DND-41 (cell line): ENCODE measurements around the gene TAGAP.

Source experiments
- ATAC-seq: fragments of 200-7000 bp; cut with Tn5 transposase; 3 replicates; pipeline ENCODE4 v1.9.1; 2021; ENCODE audit warnings: low read depth; ENCODE audit not compliant: insufficient read depth
- DNase-seq: peaks from one replicate; pipeline ENCODE4 v3.0.0-alpha.2; 2020
- H2AFZ ChIP-seq: 2 replicates; pipeline ENCODE4 v1.6.0; 2012; ENCODE audit warnings: low read depth, low read length
- H3K27ac ChIP-seq: 2 replicates; pipeline ENCODE4 v1.5.1; 2012; ENCODE audit warnings: low read length, inconsistent platforms
- H3K27me3 ChIP-seq: fragments of 200-600 bp; sonication (generic); 2 replicates; pipeline ENCODE4 v1.6.0; 2012; ENCODE audit warnings: low read length, mild to moderate bottlenecking, inconsistent platforms; ENCODE audit not compliant: insufficient read depth, poor library complexity
- H3K36me3 ChIP-seq: 2 replicates; pipeline ENCODE4 v1.5.1; 2012; ENCODE audit warnings: low read length, inconsistent platforms; ENCODE audit not compliant: insufficient read depth
- H3K4me1 ChIP-seq: 2 replicates; pipeline ENCODE4 v1.5.1; 2012; ENCODE audit warnings: mild to moderate bottlenecking, low read length; ENCODE audit not compliant: insufficient read depth
- H3K4me2 ChIP-seq: 2 replicates; pipeline ENCODE4 v1.6.0; 2012; ENCODE audit warnings: mild to moderate bottlenecking, moderate library complexity, low read length, inconsistent platforms; ENCODE audit not compliant: insufficient read depth
- H3K4me3 ChIP-seq, 2 experiments: fragments of 200-600 bp in 1 of 2; shearing (Covaris generic) in 1 of 2; 2 replicates each; pipeline ENCODE4 v1.5.1; 2012 to 2016; ENCODE audit warnings: inconsistent platforms in 2 of 2, low read length in 2 of 2, mild to moderate bottlenecking in 2 of 2, low read depth in 1 of 2, moderate library complexity in 1 of 2
- H3K79me2 ChIP-seq: 2 replicates; pipeline ENCODE4 v1.6.0; 2012; ENCODE audit warnings: low read length, inconsistent platforms; ENCODE audit not compliant: insufficient read depth
- H3K9ac ChIP-seq: 2 replicates; pipeline ENCODE4 v1.6.0; 2012; ENCODE audit warnings: low read depth, mild to moderate bottlenecking, inconsistent platforms, low read length, moderate library complexity
- H3K9me3 ChIP-seq: 2 replicates; pipeline ENCODE4 v1.5.1; 2012; ENCODE audit warnings: low read length, moderate library complexity, mild to moderate bottlenecking, inconsistent platforms; ENCODE audit not compliant: insufficient read depth, severe bottlenecking
- H4K20me1 ChIP-seq: 2 replicates; pipeline ENCODE4 v1.6.0; 2012; ENCODE audit warnings: low read length; ENCODE audit not compliant: insufficient read depth
- EZH2 ChIP-seq: IDR thresholded peaks from 3 replicates; pipeline ENCODE4 v1.6.1; 2012; ENCODE audit warnings: borderline replicate concordance, low read depth, mild to moderate bottlenecking, moderate library complexity, low read length, inconsistent platforms; ENCODE audit not compliant: severe bottlenecking
- TF ChIP-seq, protein P1 (sequence below): IDR thresholded peaks from 2 replicates; pipeline ENCODE4 v1.5.1; 2012; ENCODE audit warnings: borderline replicate concordance, low read length, moderate library complexity, mild to moderate bottlenecking; ENCODE audit not compliant: poor library complexity, severe bottlenecking; ENCODE audit errors: extremely low read depth

The TAGAP gene

DNA sequence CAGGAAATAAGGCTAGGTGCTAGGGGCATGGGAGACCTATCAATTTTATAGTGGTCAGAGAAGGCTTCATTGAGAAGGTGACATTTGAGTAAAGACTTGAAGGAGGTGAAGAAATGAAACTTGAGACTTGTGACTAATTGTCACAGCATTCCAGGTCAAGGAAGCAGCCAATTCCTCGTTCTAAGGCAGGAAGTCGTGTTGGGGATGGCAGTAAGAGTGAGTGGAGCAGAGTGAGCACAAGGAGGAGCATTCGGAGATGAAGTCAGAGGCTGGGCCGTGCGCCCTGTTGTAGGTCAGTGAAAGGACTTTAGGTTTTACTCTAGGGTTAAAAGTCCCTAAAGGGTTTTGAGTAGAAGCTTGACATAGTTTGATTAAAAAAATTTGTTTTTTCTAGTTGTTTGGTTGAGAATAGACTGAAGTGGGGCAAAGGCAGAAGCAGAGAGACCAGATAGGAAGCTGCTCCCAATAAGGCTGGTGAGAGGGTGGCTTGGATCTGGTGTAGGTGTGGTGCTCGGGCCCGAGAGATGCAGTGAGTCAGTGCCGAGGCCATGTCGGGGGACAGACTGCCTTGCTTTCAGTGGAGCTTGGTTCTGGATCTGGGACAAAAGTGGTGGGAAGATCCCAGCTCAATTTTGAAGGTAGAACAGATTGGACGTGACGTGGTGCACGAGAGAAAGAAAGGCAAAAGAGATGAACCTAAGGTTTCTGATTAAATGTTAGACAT is 42.2 kb downstream of the TAGAP start:
- no peak for TF ChIP-seq EZH2
- TF ChIP-seq, protein P1, sequence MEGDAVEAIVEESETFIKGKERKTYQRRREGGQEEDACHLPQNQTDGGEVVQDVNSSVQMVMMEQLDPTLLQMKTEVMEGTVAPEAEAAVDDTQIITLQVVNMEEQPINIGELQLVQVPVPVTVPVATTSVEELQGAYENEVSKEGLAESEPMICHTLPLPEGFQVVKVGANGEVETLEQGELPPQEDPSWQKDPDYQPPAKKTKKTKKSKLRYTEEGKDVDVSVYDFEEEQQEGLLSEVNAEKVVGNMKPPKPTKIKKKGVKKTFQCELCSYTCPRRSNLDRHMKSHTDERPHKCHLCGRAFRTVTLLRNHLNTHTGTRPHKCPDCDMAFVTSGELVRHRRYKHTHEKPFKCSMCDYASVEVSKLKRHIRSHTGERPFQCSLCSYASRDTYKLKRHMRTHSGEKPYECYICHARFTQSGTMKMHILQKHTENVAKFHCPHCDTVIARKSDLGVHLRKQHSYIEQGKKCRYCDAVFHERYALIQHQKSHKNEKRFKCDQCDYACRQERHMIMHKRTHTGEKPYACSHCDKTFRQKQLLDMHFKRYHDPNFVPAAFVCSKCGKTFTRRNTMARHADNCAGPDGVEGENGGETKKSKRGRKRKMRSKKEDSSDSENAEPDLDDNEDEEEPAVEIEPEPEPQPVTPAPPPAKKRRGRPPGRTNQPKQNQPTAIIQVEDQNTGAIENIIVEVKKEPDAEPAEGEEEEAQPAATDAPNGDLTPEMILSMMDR, result no peak
- no peak overlapping the region for H3K4me2 ChIP-seq
- ATAC-seq (no peak), DNase-seq (no peak)
- H3K27ac ChIP-seq, result no peak overlapping the region
- H3K27me3 ChIP-seq, result no peaks in the 10 kb centered on the region
- H2AFZ ChIP-seq, result no peak overlapping the region
- H3K9me3 ChIP-seq, result no peaks in the 10 kb centered on the region
- no peaks in the 10 kb centered on the region for H4K20me1 ChIP-seq
- H3K9ac ChIP-seq, result no peak overlapping the region
- H3K36me3 ChIP-seq, result no peaks in the 10 kb centered on the region
- 0 out of 2 replicates have a peak, but pooled peaks cover 4% of the 10 kb centered on the region for H3K79me2 ChIP-seq
- H3K4me1 ChIP-seq, result peaks cover 24% of the 10 kb centered on the region
- H3K4me3 ChIP-seq, result no peak overlapping the region

DNA sequence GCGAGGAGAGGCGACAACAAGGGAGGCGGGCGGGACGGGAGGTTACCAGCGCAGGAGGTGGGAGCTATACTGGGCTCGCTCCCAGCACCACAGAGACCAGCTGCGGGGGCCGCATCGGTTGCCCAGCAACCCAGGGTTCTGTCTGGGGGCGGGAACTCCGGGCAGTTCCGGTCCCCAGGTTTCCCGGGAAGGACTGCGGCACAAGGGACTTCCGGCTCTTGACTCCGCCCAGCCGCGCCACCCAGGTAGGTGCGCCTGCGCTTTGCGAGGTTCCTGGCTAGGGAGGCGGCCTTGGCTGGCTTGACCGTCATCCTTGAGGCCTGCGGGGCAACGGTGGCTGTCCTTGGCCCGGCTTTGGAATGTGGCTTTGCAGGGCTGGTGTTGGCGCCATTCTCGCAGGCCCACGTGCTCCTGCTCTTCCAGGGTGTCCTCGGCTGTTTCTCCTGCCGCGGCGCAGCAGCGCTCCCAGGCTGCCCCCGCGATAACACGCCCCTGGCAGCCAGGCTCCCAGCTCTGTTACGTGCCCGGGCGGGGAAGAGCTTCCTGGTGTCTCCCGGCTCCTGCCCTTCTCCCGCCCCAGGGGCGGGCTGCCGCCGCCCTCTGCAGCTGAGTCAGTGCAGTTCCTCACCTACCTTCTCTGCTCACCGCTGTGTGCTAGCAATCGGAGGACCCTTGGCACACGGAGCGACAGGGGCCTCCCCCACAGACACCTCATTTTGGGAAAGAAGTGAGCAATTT is 45.0 kb downstream of the TAGAP start, which contains the start of gene RSPH3:
Gene RSPH3, minus strand, starts transcription at position 537 of the 738 bp plus-strand sequence. CDS start 652 bp downstream, outside the sequence.
- peak within 1 kb of the TSS; percentile 86 for H3K27ac ChIP-seq
- peak within 1 kb of the TSS; percentile 78 for H3K9ac ChIP-seq
- peak within 1 kb of the TSS; percentile 96 for H2AFZ ChIP-seq
- no peaks in the 10 kb centered on the region for H3K27me3 ChIP-seq
- H3K4me3 ChIP-seq, result peak within 1 kb of the TSS; percentile 58 to 85
- TF ChIP-seq EZH2, result no peak
- TF ChIP-seq, protein P1, result peak; percentile 45
- peak; percentile 91 for ATAC-seq
- H3K4me1 ChIP-seq, result peaks cover 24% of the 10 kb centered on the region
- H3K79me2 ChIP-seq, result 0 out of 2 replicates have a peak, but pooled peaks cover 4% of the 10 kb centered on the region
- peak; percentile 92 for DNase-seq
- H3K4me2 ChIP-seq, result peak within 1 kb of the TSS; percentile 90
- no peaks in the 10 kb centered on the region for H4K20me1 ChIP-seq
- H3K9me3 ChIP-seq, result no peaks in the 10 kb centered on the region
- H3K36me3 ChIP-seq, result no peaks in the 10 kb centered on the region

DNA sequence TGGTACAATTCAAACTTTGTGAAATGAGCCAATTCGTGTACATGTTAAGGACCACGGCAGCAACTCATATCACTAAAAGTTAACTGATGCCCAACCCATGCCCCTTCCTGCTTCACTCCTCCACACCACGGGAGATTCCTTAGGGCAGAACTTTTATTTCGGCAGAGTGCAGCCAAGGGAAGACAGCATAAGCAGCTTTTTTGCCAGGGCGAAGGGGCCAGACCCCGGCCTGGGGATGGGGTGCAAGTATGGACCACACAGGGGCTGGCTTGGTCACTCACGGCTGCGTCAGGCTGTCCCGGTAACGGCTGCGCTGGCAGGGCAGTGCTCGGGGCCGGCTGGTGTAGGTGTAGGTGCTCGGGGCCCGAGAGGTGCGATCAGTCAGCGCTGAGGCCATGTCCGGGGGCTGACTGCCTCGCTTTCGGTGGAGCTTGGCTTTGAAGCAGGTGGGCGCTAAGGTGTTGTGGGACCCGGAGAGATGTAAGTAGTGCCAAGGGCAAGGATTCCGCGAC is 45.6 kb downstream of the TAGAP start:
- peaks cover 24% of the 10 kb centered on the region for H3K4me1 ChIP-seq
- H3K9me3 ChIP-seq, result no peaks in the 10 kb centered on the region
- peak overlapping the region; percentile 58 to 85; a peak in 3 of 4 replicates for H3K4me3 ChIP-seq
- H3K27me3 ChIP-seq, result no peaks in the 10 kb centered on the region
- no peaks in the 10 kb centered on the region for H3K36me3 ChIP-seq
- ATAC-seq (no peak), DNase-seq (no peak)
- H3K27ac ChIP-seq, result peak overlapping the region; percentile 86
- H3K79me2 ChIP-seq, result 0 out of 2 replicates have a peak, but pooled peaks cover 4% of the 10 kb centered on the region
- TF ChIP-seq, protein P1, result no peak
- TF ChIP-seq EZH2, result no peak
- peak overlapping the region; percentile 78 for H3K9ac ChIP-seq
- no peaks in the 10 kb centered on the region for H4K20me1 ChIP-seq
- peak overlapping the region; percentile 90 for H3K4me2 ChIP-seq
- peak overlapping the region; percentile 96 for H2AFZ ChIP-seq
